ENCODE measurements around the gene FTO.

DNA sequence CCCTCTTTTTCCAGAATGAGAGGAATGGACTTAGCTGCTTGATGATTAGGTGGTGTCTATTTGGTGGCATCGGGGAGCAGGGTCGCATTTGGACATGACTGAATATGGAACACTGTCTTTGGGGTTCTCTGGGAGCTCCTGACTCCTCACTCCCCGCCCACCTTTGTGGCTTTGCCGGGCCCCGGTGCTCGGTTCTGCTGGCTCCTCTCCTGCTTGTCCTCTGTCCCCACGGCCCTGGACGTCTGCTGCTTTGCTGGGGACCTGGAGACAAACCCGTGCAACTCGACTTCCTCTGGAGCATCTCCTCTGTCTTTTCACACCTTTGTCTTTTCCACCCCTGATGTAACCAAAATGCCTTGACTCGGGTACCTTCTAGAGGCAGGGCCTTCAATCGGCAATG lies 446.9 kb downstream of the FTO start:
- TF ChIP-seq CTCF (IDR thresholded peaks at IDR 0.05): no peak
- no peak for TF ChIP-seq POLR2A (IDR thresholded peaks at IDR 0.05)

All from testis (tissue), 2 donors.